IMR-90 (cell line): ENCODE data around the gene HHIP.

Experiments used
- BHLHE40 ChIP-seq: fragments of 150-350 bp; IDR thresholded peaks from 2 replicates; pipeline ENCODE4 v1.6.1; 2016; ENCODE audit warnings: mild to moderate bottlenecking, low read depth, low read length
- POLR2A ChIP-seq: IDR thresholded peaks from 2 replicates; pipeline ENCODE4 v1.6.1; 2012; ENCODE audit warnings: mild to moderate bottlenecking, low read depth, low read length
- RAD21 ChIP-seq: IDR thresholded peaks from 2 replicates; pipeline ENCODE4 v1.6.1; 2012; ENCODE audit warnings: low read length, improper control_type of control experiment
- RFX5 ChIP-seq: IDR thresholded peaks from 2 replicates; pipeline ENCODE4 v1.8.0; 2012; ENCODE audit warnings: low read depth, mild to moderate bottlenecking, low read length, moderate library complexity
- SMC3 ChIP-seq: fragments of 150-350 bp; IDR thresholded peaks from 2 replicates; pipeline ENCODE4 v1.6.1; 2016; ENCODE audit warnings: low read depth, mild to moderate bottlenecking, antibody characterized with exemption, low read length, moderate library complexity
- TF ChIP-seq, protein P1 (sequence below): conservative IDR thresholded peaks from 2 replicates; pipeline ENCODE4 v1.5.1; 2012; ENCODE audit warnings: mild to moderate bottlenecking, low read depth, low read length, improper control_type of control experiment

DNA sequence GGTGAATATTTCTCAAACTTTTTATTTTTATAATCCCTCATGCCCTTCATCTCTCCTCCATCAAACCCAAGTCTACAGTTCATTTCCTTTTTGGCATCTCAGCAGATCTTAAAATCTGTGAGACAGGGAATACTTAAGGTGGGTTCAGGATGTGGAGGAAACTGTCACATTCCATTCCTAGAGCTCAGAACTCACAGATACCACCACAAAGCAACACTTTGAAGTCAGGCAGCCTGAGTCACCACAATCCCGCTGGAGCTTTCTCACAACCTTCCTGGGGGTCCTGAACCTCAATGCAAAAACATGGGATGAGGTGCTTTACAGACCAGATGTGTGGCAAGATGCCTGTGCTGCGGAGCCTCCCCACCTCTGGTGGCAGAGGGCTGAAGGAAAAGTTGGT, 63.2 kb downstream of the HHIP start:
- TF ChIP-seq, protein P1, sequence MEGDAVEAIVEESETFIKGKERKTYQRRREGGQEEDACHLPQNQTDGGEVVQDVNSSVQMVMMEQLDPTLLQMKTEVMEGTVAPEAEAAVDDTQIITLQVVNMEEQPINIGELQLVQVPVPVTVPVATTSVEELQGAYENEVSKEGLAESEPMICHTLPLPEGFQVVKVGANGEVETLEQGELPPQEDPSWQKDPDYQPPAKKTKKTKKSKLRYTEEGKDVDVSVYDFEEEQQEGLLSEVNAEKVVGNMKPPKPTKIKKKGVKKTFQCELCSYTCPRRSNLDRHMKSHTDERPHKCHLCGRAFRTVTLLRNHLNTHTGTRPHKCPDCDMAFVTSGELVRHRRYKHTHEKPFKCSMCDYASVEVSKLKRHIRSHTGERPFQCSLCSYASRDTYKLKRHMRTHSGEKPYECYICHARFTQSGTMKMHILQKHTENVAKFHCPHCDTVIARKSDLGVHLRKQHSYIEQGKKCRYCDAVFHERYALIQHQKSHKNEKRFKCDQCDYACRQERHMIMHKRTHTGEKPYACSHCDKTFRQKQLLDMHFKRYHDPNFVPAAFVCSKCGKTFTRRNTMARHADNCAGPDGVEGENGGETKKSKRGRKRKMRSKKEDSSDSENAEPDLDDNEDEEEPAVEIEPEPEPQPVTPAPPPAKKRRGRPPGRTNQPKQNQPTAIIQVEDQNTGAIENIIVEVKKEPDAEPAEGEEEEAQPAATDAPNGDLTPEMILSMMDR, result no peak
- no peak for TF ChIP-seq BHLHE40
- no peak for TF ChIP-seq POLR2A
- no peak for TF ChIP-seq RFX5
- no peak for TF ChIP-seq RAD21
- no peak for TF ChIP-seq SMC3
